Measurements from ENCODE around the gene NR2E3.

DNA sequence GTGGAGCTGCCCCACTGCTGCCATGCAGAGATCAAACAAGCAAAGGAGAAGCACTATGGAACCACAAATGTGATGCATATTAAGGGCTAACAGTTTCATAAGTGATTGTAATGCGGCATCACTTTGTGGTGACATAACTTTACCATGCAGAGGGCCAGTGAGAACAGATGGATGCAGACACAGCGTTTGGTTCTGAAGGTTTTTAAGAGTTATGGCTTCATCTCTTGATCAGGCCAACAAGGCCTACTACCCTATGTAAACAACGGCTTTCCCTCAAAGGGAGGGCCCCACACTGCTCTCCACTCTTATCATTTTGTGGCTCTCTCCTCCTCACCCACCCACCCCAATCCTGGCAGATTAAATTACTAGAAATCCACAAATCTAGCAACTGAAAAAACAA is 13.4 kb downstream of the NR2E3 start:
- TF ChIP-seq, protein P1, sequence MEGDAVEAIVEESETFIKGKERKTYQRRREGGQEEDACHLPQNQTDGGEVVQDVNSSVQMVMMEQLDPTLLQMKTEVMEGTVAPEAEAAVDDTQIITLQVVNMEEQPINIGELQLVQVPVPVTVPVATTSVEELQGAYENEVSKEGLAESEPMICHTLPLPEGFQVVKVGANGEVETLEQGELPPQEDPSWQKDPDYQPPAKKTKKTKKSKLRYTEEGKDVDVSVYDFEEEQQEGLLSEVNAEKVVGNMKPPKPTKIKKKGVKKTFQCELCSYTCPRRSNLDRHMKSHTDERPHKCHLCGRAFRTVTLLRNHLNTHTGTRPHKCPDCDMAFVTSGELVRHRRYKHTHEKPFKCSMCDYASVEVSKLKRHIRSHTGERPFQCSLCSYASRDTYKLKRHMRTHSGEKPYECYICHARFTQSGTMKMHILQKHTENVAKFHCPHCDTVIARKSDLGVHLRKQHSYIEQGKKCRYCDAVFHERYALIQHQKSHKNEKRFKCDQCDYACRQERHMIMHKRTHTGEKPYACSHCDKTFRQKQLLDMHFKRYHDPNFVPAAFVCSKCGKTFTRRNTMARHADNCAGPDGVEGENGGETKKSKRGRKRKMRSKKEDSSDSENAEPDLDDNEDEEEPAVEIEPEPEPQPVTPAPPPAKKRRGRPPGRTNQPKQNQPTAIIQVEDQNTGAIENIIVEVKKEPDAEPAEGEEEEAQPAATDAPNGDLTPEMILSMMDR (IDR thresholded peaks at IDR 0.05): no peak
- TF ChIP-seq POLR2A (IDR thresholded peaks at IDR 0.05): no peak

Measured in heart left ventricle (tissue), 13 donors.